ENCODE data around the gene MDN1. TPM values are rescaled to one million over a fixed set of nuclear protein-coding genes. Genes with fewer than 3 reads are reported as not detected.

Gene MDN1
- total and polyA plus RNA-seq, 2 of the 13 experiments (the other 11 are each of a cell fraction or from before 2014, with no cell fraction given) = 18.8 to 52.9 TPM

- DNase-seq (ENCODE audit: low spot score) (no peak), FAIRE-seq (no peak), ATAC-seq (no peak)
- Histone ChIP-seq H3K4me3 (replicated peaks in 1 of 3; ENCODE audit: insufficient read depth in 1 of 3, low read depth in 2 of 3, low read length in 3 of 3) (no peak overlapping the region), H3K27me3 (ENCODE audit: control insufficient read depth in 1 of 2, insufficient read depth in 2 of 2, low read length in 2 of 2) (no peaks in the 10 kb centered on the region), H2AFZ (ENCODE audit: low read length) (no peak overlapping the region), H4K20me1 (ENCODE audit: insufficient read depth, low read length) (no peaks in the 10 kb centered on the region), H3K27ac (ENCODE audit: extremely low read length, insufficient read depth, low read length) (no peak overlapping the region), H3K36me3 (replicated peaks in 1 of 2; ENCODE audit: control insufficient read depth in 1 of 2, insufficient read depth in 2 of 2, low read length in 2 of 2) (peaks cover 9 to 50% of the 10 kb centered on the region in 2 experiments), H3K9ac (ENCODE audit: insufficient read depth, low read depth, low read length) (no peak overlapping the region), H3K4me2 (ENCODE audit: low read depth, low read length) (no peak overlapping the region), H3K79me2 (ENCODE audit: insufficient read depth, low read length) (no peaks in the 10 kb centered on the region), H3K9me3 (ENCODE audit: low read length) (no peaks in the 10 kb centered on the region), H3K4me1 (ENCODE audit: insufficient read depth, low read length) (no peaks in the 10 kb centered on the region)
- CTCF ChIA-PET (ENCODE audit: low intra/inter-chr PET ratio, low total read pairs) = no interaction called here
- in situ Hi-C loops (cut with HindIII; ENCODE audit: extremely low pct_ligation_motif_present, low pct_unique_long_range_greater_than_20kb) (no loop called here), intact Hi-C loops (cut with micrococcal nuclease; ENCODE audit: unreplicated experiment) (no loop called here)
- no TSS peak for BruUV-seq (replicated peaks)
- POLR2A ChIA-PET = no interaction called here
- TF ChIP-seq SMC3 (IDR thresholded peaks at IDR 0.05; ENCODE audit: low read length) (no peak), DZIP1 (CRISPR knock-in tag; IDR thresholded peaks at IDR 0.05) (no peak), TRIM22 (IDR thresholded peaks at IDR 0.05) (no peak), GMEB1 (CRISPR knock-in tag; IDR thresholded peaks at IDR 0.05; ENCODE audit: borderline replicate concordance) (no peak), PITX1 (CRISPR knock-in tag; IDR thresholded peaks at IDR 0.05) (no peak), ZHX1 (CRISPR knock-in tag; IDR thresholded peaks at IDR 0.05; ENCODE audit: low read depth) (no peak), ZFP1 (CRISPR knock-in tag; IDR thresholded peaks at IDR 0.05) (no peak), SATB2 (CRISPR knock-in tag; IDR thresholded peaks at IDR 0.05) (no peak), ZNF589 (CRISPR knock-in tag; conservative IDR thresholded peaks at IDR 0.05) (no peak)
- WGBS (ENCODE audit: low lambda C conversion rate) = 98% methylated on average over 6 of the region's 6 CpGs
Observed at GRCh38 chr6:89768324-89768723, 51.3 kb downstream of the MDN1 start.

Data from HepG2 (cell line).